Measurements from ENCODE around the gene PLCG2.

- TF ChIP-seq ARNTL (CRISPR knock-in tag; IDR thresholded peaks at IDR 0.05; ENCODE audit: borderline replicate concordance, low read depth) (no peak), ZFP30 (CRISPR knock-in tag; IDR thresholded peaks at IDR 0.05) (no peak), GLIS3 (CRISPR knock-in tag; IDR thresholded peaks at IDR 0.05) (no peak), CSRNP3 (CRISPR knock-in tag; IDR thresholded peaks at IDR 0.05) (no peak), ZNF70 (CRISPR knock-in tag; IDR thresholded peaks at IDR 0.05) (no peak), ZNF8 (CRISPR knock-in tag; IDR thresholded peaks at IDR 0.05) (no peak), PATZ1 (CRISPR knock-in tag; IDR thresholded peaks at IDR 0.05; ENCODE audit: borderline replicate concordance) (no peak), RARB (CRISPR knock-in tag; IDR thresholded peaks at IDR 0.05) (no peak)
Observed at GRCh38 chr16:81956213-81956948, 177.3 kb downstream of the PLCG2 start.
